HCT116 (cell line): ENCODE measurements around the gene CDH5. TPM values are rescaled to one million over a fixed set of nuclear protein-coding genes. Genes with fewer than 3 reads are reported as not detected.

Experiments used
- ATAC-seq: fragments of 200-7000 bp; cut with Tn5 transposase; 2 replicates; pipeline ENCODE4 v1.9.1; 2020; ENCODE audit warnings: mild to moderate bottlenecking, moderate library complexity
- BruUV-seq: library from RNA; stranded (reverse); fragments of 400-500 nt; replicated peaks from 2 replicates; lab custom pipeline; 2021; lab: Mats Ljungman, UMichigan
- CTCF ChIA-PET: fragments of 300-600 bp; sonication (Branson Sonifier 250); formaldehyde crosslinking; loops from one replicate; lab custom pipeline; 2021; ENCODE audit warnings: antibody characterized with exemption; lab: Charles Lee
- POLR2A ChIA-PET: fragments of 300-600, 350-600 bp; sonication (Branson Sonifier 250); formaldehyde crosslinking; loops from one replicate; lab custom pipeline; 2021; ENCODE audit warnings: antibody characterized with exemption; lab: Charles Lee
- RAD21 ChIA-PET, 2 experiments: fragments of 300-600 bp; sonication (Branson Sonifier 250); formaldehyde crosslinking; loops; one replicate each; lab custom pipeline; 2023; ENCODE audit warnings: low total read pairs in 2 of 2; ENCODE audit not compliant: uncharacterized antibody in 2 of 2, unreplicated experiment in 2 of 2, low non-redundant PET in 1 of 2; lab: Charles Lee
- DNase-seq: peaks from one replicate; pipeline ENCODE4 v3.0.0-alpha.2; 2010; ENCODE audit warnings: low read depth, low spot score
- H2AFZ ChIP-seq: fragments of 200-600 bp; shearing (Covaris generic), sonication (generic); 2 replicates; pipeline ENCODE4 v1.6.1; 2017; ENCODE audit warnings: low read depth, mixed run types, mixed read lengths, antibody characterized with exemption, low read length; ENCODE audit not compliant: poor library complexity, severe bottlenecking
- H3K27ac ChIP-seq: 2 replicates; pipeline ENCODE4 v1.5.1; 2012; ENCODE audit warnings: low read depth, low read length
- H3K27me3 ChIP-seq: fragments of 200-600 bp; sonication (generic); 2 replicates; pipeline ENCODE4 v1.6.1; 2016; ENCODE audit warnings: mixed run types, low read length, mixed read lengths; ENCODE audit not compliant: insufficient read depth
- H3K36me3 ChIP-seq, 2 experiments: fragments of 200-500 bp in 1 of 2; fragments of 200-600 bp in 1 of 2; sonication (Bioruptor generic) in 1 of 2; sonication (generic) in 1 of 2; 2 replicates each; pipeline versions ENCODE4 v1.5.1 to v1.6.1; 2014 to 2016; ENCODE audit warnings: low read length in 2 of 2, inconsistent platforms in 1 of 2, mixed read lengths in 1 of 2, mixed run types in 1 of 2; ENCODE audit not compliant: insufficient read depth in 2 of 2, control insufficient read depth in 1 of 2
- H3K4me1 ChIP-seq, 2 experiments: fragments of 200-600 bp in 1 of 2; sonication (generic) in 1 of 2; 2 replicates each; pipeline versions ENCODE4 v1.5.1 to v1.6.1; 2012 to 2017; ENCODE audit warnings: low read length in 2 of 2, inconsistent platforms in 1 of 2, mild to moderate bottlenecking in 1 of 2, mixed read lengths in 1 of 2, mixed run types in 1 of 2, moderate library complexity in 1 of 2; ENCODE audit not compliant: insufficient read depth in 2 of 2, control insufficient read depth in 1 of 2
- H3K4me2 ChIP-seq: fragments of 200-600 bp; sonication (generic); 2 replicates; pipeline ENCODE4 v1.6.1; 2017; ENCODE audit warnings: mixed run types, low read length, mixed read lengths
- H3K4me3 ChIP-seq, 2 experiments: fragments of 200-600 bp in 1 of 2; sonication (generic) in 1 of 2; replicated peaks in 1 of 2; 2 replicates each; pipeline ENCODE4 v1.5.1; 2011 to 2016; ENCODE audit warnings: low read length in 2 of 2, control low read depth in 1 of 2, low read depth in 1 of 2, mild to moderate bottlenecking in 1 of 2, mixed read lengths in 1 of 2, mixed run types in 1 of 2
- H3K79me2 ChIP-seq: fragments of 200-600 bp; sonication (generic); 2 replicates; pipeline ENCODE4 v1.6.1; 2017; ENCODE audit warnings: mild to moderate bottlenecking, mixed run types, low read length, moderate library complexity, mixed read lengths; ENCODE audit not compliant: insufficient read depth
- H3K9ac ChIP-seq: fragments of 200-600 bp; sonication (generic); 2 replicates; pipeline ENCODE4 v1.6.1; 2016; ENCODE audit warnings: low read length, mixed read lengths
- H3K9me2 ChIP-seq: fragments of 200-600 bp; sonication (generic), shearing (Covaris generic); 2 replicates; pipeline ENCODE4 v1.6.1; 2017; ENCODE audit warnings: mixed run types, mild to moderate bottlenecking, moderate library complexity; ENCODE audit not compliant: insufficient read depth
- H3K9me3 ChIP-seq, 2 experiments: fragments of 200-500 bp in 1 of 2; fragments of 200-600 bp in 1 of 2; sonication (Bioruptor generic) in 1 of 2; sonication (generic) in 1 of 2; 2 replicates each; pipeline ENCODE4 v1.6.1; 2014 to 2017; ENCODE audit warnings: low read length in 2 of 2, mixed read lengths in 2 of 2, inconsistent platforms in 1 of 2, low read depth in 1 of 2, mild to moderate bottlenecking in 1 of 2, mixed run types in 1 of 2, moderate library complexity in 1 of 2; ENCODE audit not compliant: control insufficient read depth in 1 of 2, insufficient read depth in 1 of 2
- H4K20me1 ChIP-seq: fragments of 200-600 bp; sonication (generic), shearing (Covaris generic); 2 replicates; pipeline ENCODE4 v1.6.1; 2017; ENCODE audit warnings: mixed run types, mild to moderate bottlenecking, moderate library complexity; ENCODE audit not compliant: insufficient read depth
- ELF1 ChIP-seq: IDR thresholded peaks from 2 replicates; pipeline ENCODE4 v1.6.1; 2012; ENCODE audit warnings: low read depth, borderline replicate concordance
- EZH2 ChIP-seq: fragments of 200-600 bp; sonication (generic); IDR thresholded peaks from 2 replicates; pipeline ENCODE4 v1.6.1; 2017; ENCODE audit warnings: antibody characterized with exemption, mixed run types
- EZH2phosphoT487 ChIP-seq: fragments of 200-600 bp; IDR thresholded peaks from 2 replicates; pipeline ENCODE4 v1.6.1; 2018; ENCODE audit warnings: antibody characterized with exemption, borderline replicate concordance
- FOSL1 ChIP-seq: IDR thresholded peaks from 2 replicates; pipeline ENCODE4 v1.6.1; 2012; ENCODE audit warnings: low read depth
- JUND ChIP-seq: IDR thresholded peaks from 2 replicates; pipeline ENCODE4 v1.6.1; 2012
- SP1 ChIP-seq: IDR thresholded peaks from 2 replicates; pipeline ENCODE4 v1.6.1; 2012; ENCODE audit warnings: low read depth
- YY1 ChIP-seq: IDR thresholded peaks from 2 replicates; pipeline ENCODE4 v1.6.1; 2011; ENCODE audit warnings: low read length, low read depth, moderate library complexity, mild to moderate bottlenecking; ENCODE audit not compliant: insufficient replicate concordance; ENCODE audit errors: extremely low read depth
- ZFX ChIP-seq: fragments of 450-650 bp; IDR thresholded peaks from 2 replicates; pipeline ENCODE4 v1.6.1; 2017
- ZNF274 ChIP-seq: fragments of 200-500 bp; sonication (Bioruptor generic); IDR thresholded peaks from 2 replicates; pipeline ENCODE4 v1.6.1; 2014; ENCODE audit warnings: mild to moderate bottlenecking, low read depth, low read length, inconsistent platforms
- intact Hi-C: fragments of 100-400 bp; cut with micrococcal nuclease; formaldehyde crosslinking; loops from 2 replicates; pipeline ENCODE4 v1.10.0; 2022
- total RNA-seq: library from RNA; stranded (reverse); gene quantifications from one replicate; pipeline ENCODE4 v1.2.1, GENCODE V29; 2021; ENCODE audit not compliant: unreplicated experiment
- TF ChIP-seq, protein P1 (sequence below): IDR thresholded peaks from 2 replicates; pipeline ENCODE4 v1.6.1; 2011; ENCODE audit warnings: mild to moderate bottlenecking, low read length, moderate library complexity; ENCODE audit not compliant: insufficient replicate concordance; ENCODE audit errors: extremely low read depth
- TF ChIP-seq, protein P2 (sequence below): IDR thresholded peaks from 2 replicates; pipeline ENCODE4 v1.6.1; 2012

The CDH5 gene
- total RNA-seq, 1 experiment from 2014 or later, result 0.15 TPM

DNA sequence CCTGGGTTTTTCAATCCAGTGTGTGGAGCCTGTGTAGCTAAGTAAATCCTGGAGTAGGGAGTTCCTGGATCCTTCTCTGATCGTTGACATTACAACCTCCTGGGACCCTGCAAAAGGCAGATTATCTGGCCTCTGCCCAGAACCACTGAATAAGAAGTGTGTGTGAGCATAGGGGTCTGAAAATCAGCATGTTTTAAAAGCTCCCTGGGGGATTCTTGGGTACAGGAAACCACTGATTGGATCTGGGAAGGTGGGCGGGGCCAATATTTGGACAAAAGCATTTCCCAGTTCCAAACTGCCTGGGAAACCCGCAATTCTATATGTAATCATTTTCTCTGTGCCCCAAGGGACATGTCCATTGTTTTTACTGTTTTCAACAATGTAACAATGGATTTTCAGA lies 33.4 kb downstream of the CDH5 start:
- DNase-seq, result no peak
- intact Hi-C loops, result loop anchor here (10.0 kb wide), 1 partner anchor 325 kb away; no protein-coding TSS in a partner anchor
- H3K9me2 ChIP-seq, result no peaks in the 10 kb centered on the region
- H3K4me3 ChIP-seq, result no peak overlapping the region
- H3K27ac ChIP-seq, result no peak overlapping the region
- no peaks in the 10 kb centered on the region for H4K20me1 ChIP-seq
- H3K9ac ChIP-seq, result no peak overlapping the region
- ATAC-seq, result no peak; the same call in 1 of the 2 replicates
- H3K79me2 ChIP-seq, result no peaks in the 10 kb centered on the region
- H3K4me1 ChIP-seq, result no peaks in the 10 kb centered on the region
- TF ChIP-seq YY1 (no peak), ZNF274 (no peak), JUND (no peak), FOSL1 (no peak), EZH2phosphoT487 (no peak), EZH2 (no peak), ZFX (no peak), SP1 (no peak), ELF1 (no peak)
- TF ChIP-seq, protein P1, sequence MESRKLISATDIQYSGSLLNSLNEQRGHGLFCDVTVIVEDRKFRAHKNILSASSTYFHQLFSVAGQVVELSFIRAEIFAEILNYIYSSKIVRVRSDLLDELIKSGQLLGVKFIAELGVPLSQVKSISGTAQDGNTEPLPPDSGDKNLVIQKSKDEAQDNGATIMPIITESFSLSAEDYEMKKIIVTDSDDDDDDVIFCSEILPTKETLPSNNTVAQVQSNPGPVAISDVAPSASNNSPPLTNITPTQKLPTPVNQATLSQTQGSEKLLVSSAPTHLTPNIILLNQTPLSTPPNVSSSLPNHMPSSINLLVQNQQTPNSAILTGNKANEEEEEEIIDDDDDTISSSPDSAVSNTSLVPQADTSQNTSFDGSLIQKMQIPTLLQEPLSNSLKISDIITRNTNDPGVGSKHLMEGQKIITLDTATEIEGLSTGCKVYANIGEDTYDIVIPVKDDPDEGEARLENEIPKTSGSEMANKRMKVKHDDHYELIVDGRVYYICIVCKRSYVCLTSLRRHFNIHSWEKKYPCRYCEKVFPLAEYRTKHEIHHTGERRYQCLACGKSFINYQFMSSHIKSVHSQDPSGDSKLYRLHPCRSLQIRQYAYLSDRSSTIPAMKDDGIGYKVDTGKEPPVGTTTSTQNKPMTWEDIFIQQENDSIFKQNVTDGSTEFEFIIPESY, result no peak
- TF ChIP-seq, protein P2, sequence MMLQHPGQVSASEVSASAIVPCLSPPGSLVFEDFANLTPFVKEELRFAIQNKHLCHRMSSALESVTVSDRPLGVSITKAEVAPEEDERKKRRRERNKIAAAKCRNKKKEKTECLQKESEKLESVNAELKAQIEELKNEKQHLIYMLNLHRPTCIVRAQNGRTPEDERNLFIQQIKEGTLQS, result no peak
- BruUV-seq, result no TSS peak
- H3K4me2 ChIP-seq, result no peak overlapping the region
- ChIA-PET POLR2A (interaction anchor here (1.4 kb wide), 1 partner anchor 8 kb away, joined by 4 read pairs; no protein-coding TSS in a partner anchor), CTCF (interaction anchor here (1.2 kb wide), 1 partner anchor 42 kb away, joined by 3 read pairs; no protein-coding TSS in a partner anchor), RAD21 (no interaction called here)
- no peaks in the 10 kb centered on the region for H3K9me3 ChIP-seq
- H2AFZ ChIP-seq, result peak overlapping the region; percentile 47
- H3K27me3 ChIP-seq, result no peaks in the 10 kb centered on the region; the same call in 1 of the 2 replicates
- H3K36me3 ChIP-seq, result no peaks in the 10 kb centered on the region
